ENCODE data around the gene CTSF. TPM values are rescaled to one million over a fixed set of nuclear protein-coding genes. Genes with fewer than 3 reads are reported as not detected.
A peak's percentile ranks its signal among the peaks of the same experiment; 100 is the strongest.

The CTSF gene
- total RNA-seq, result 10 to 100 TPM in 3 of 4 donors, 1 to 10 TPM in 1; 5.4 to 24.3 (median 21.8) TPM

DNA sequence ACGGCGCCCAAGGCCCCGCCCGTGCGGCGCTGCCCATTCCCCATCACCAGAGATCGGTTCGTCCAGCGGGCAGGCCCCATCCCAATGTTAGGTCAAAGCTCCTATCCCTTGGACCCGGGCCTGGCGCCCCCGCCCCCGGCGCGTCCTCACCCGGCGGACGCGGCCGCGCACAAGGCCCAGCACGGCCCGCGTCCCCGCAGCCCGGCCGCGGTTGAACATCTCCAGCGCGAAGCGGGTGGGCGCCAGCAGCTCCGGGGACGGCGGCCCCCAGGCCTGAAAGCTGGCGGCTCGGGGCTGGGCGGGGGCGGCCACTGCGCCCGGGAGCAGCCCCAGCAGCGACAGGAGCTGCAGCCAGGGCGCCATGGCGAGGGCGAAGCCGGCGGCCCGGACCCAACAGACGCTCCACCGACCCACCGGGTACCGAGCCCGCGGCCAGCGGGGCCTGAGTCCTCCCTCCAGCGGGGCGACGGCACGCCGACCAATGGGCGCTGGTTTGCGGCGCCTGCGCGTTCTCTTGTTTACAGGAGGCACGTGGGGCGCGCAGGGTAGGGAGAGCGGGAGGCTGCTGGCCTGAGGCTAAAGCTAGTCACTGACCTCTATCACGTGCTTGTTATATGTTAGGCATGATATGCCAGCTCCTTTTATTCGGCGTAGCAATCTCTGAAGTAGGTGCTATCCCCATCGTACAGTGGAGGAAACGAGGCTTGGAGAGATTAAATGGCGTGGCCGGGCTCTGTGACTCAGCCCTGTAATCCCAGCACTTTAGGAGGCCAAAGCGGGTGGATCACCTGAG, at the start of gene CTSF:
TSS of gene CTSF (minus strand) at position 483 of the 793 bp plus-strand sequence. CDS start at position 363, 120 bp downstream.
- DNase-seq, result peak; percentile 79 to 92 (median 83)

DNA sequence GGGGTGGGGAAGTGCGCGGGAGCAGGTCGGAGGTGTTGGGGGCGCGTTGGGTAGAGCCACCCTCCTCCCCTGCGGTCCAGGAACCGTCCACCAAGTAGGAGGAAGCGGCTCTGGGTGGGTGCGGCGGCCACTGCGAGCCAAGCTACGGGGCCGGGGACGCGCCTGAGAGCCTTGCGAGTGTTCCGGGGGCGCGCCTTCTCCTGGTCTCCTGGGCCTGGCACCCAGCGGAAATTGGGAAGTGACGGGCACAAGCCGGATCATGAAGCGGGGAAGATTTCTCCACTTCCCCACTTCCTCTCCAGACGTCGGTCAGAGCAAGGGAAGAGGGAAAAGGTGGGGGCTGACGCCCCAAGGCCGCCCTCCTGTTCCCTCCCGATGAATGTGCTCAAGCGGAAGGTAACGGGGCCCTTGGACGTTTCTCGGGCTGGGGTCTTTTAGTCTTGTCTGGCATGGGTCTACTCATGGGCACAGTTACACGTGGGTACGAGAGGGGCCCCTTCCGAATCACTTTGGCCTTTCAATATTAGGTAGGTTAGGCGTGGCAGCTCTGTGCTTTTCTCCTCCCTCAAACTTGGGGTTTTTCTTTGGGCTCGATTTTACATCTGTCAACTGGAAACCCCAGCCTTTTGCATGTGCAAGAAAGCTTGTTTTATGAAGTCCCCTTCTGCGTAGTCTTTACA, 48.9 kb upstream of the CTSF start:
- DNase-seq, result no peak
- H3K4me1 ChIP-seq, result peaks cover 0 to 34% (median 20%) of the 10 kb centered on the region in 4 donors

More for the DNA sequence above, at the start of gene CTSF:
- no peaks in the 10 kb centered on the region for H3K27me3 ChIP-seq
- no peaks in the 10 kb centered on the region for H3K9me3 ChIP-seq
- H3K4me3 ChIP-seq, result peak within 1 kb of the TSS; percentile 48 to 74 (median 70)
- peak within 1 kb of the TSS in 1 of 4 donors; percentile 63 for H3K27ac ChIP-seq
- no peak for TF ChIP-seq POLR2A (IDR thresholded peaks at IDR 0.05)
- TF ChIP-seq, protein P1, sequence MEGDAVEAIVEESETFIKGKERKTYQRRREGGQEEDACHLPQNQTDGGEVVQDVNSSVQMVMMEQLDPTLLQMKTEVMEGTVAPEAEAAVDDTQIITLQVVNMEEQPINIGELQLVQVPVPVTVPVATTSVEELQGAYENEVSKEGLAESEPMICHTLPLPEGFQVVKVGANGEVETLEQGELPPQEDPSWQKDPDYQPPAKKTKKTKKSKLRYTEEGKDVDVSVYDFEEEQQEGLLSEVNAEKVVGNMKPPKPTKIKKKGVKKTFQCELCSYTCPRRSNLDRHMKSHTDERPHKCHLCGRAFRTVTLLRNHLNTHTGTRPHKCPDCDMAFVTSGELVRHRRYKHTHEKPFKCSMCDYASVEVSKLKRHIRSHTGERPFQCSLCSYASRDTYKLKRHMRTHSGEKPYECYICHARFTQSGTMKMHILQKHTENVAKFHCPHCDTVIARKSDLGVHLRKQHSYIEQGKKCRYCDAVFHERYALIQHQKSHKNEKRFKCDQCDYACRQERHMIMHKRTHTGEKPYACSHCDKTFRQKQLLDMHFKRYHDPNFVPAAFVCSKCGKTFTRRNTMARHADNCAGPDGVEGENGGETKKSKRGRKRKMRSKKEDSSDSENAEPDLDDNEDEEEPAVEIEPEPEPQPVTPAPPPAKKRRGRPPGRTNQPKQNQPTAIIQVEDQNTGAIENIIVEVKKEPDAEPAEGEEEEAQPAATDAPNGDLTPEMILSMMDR (IDR thresholded peaks at IDR 0.05), result no peak
- H3K4me1 ChIP-seq, result peaks cover 0 to 9% (median 2%) of the 10 kb centered on the region in 4 donors
- H3K36me3 ChIP-seq, result no peaks in the 10 kb centered on the region

DNA sequence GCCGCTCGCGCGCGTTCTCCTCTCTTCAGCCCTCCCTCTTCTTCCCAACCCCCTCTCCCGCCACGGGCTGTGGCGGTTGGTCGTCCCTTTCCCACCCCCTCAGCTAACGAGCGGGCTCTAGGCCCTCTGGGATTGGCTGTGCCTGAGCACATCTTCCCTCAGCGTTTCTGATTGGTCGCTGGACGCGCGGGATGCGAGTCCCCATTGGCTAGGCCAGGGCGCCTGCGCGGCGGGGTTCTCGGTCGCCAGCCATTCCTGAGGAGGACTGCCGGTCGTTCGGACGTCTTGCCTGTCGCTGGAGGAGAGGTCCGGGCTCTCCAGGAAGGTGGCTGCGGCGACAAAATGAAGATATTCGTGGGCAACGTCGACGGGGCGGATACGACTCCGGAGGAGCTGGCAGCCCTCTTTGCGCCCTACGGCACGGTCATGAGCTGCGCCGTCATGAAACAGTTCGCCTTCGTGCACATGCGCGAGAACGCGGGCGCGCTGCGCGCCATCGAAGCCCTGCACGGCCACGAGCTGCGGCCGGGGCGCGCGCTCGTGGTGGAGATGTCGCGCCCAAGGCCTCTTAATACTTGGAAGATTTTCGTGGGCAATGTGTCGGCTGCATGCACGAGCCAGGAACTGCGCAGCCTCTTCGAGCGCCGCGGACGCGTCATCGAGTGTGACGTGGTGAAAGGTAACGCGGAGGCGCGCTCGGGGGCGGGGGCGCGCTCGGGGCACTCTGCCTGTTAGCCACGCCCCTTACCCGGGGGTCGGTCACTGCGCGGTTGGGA, 48.2 kb upstream of the CTSF start, which contains the start of gene RBM14:
TSS of gene RBM14 (plus strand) at position 252 of the 776 bp plus-strand sequence. CDS start at position 343, 91 bp downstream.
- Histone ChIP-seq H3K27ac (peak within 1 kb of the TSS; percentile 94 to 99 (median 98)), H3K27me3 (no peaks in the 10 kb centered on the region), H3K36me3 (no peaks in the 10 kb centered on the region), H3K4me1 (peaks cover 0 to 27% (median 19%) of the 10 kb centered on the region in 4 donors), H3K4me3 (peak within 1 kb of the TSS; percentile 85 to 98 (median 92)), H3K9me3 (no peaks in the 10 kb centered on the region)
- peak; percentile 97 to 99 for TF ChIP-seq POLR2A (IDR thresholded peaks at IDR 0.05)
- TF ChIP-seq, protein P1 (IDR thresholded peaks at IDR 0.05), result peak in 1 of 6 experiments; percentile 2
- DNase-seq, result peak; percentile 97 to 99 (median 99)

More for the DNA sequence above, 48.9 kb upstream of the CTSF start:
- no peaks in the 10 kb centered on the region for H3K27me3 ChIP-seq
- peaks cover 0 to 5% (median 0%) of the 10 kb centered on the region in 3 donors for H3K36me3 ChIP-seq
- H3K4me3 ChIP-seq, result peak overlapping the region; percentile 85 to 98 (median 92)
- TF ChIP-seq POLR2A (IDR thresholded peaks at IDR 0.05), result no peak
- TF ChIP-seq, protein P1 (IDR thresholded peaks at IDR 0.05), result no peak
- H3K9me3 ChIP-seq, result no peaks in the 10 kb centered on the region
- peak overlapping the region; percentile 94 to 99 (median 98) for H3K27ac ChIP-seq

DNA sequence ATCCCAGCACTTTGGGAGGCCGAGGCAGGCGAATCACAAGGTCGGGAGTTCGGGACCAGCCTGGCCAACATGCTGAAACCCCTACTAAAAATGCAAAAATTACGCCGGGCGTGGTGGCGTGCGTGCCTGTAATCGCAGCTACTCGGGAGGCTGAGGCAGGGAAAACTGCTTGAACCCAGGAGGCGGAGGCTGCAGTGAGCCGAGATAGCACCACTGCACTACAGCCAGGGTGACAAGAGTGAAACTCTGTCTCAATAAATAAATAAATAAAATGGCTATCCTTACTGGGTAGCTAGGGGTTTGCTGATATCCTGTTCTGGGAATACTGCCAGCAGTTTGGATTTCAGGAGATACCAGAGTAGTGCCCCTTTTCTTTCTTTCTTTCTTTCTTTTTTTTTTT, 45.7 kb upstream of the CTSF start:
- no peak for DNase-seq
- no peaks in the 10 kb centered on the region for H3K36me3 ChIP-seq
- TF ChIP-seq POLR2A (IDR thresholded peaks at IDR 0.05), result no peak
- TF ChIP-seq, protein P1 (IDR thresholded peaks at IDR 0.05), result no peak

DNA sequence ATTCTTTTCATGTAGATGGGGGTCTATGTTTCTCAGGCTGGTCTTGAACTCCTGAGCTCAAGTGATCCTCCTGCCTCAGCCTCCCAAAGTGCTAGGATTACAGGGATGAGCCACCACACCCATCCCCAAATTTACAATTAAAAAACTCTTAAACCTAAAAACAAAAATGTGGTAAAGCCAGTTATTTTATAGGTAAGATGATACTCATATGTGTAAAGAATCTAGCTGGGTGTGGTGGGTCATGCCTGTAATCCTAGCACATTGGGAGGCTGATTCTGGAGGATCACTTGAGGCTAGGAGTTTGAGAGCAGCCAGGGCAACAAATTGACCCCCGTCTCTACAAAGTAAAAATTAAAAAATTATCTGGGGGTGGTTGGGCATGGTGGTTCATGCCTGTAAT, 44.1 kb upstream of the CTSF start:
- peak overlapping the region in 1 of 4 donors; percentile 61 for H3K27ac ChIP-seq
- no peaks in the 10 kb centered on the region for H3K36me3 ChIP-seq
- no peaks in the 10 kb centered on the region for H3K9me3 ChIP-seq
- TF ChIP-seq POLR2A (IDR thresholded peaks at IDR 0.05), result no peak
- TF ChIP-seq, protein P1 (IDR thresholded peaks at IDR 0.05), result no peak
- H3K4me1 ChIP-seq, result peaks cover 0 to 11% (median 5%) of the 10 kb centered on the region in 4 donors
- no peak for DNase-seq
- H3K4me3 ChIP-seq, result no peak overlapping the region
- H3K27me3 ChIP-seq, result no peaks in the 10 kb centered on the region

More for the DNA sequence above, 45.7 kb upstream of the CTSF start:
- peaks cover 0 to 10% (median 9%) of the 10 kb centered on the region in 4 donors for H3K4me1 ChIP-seq
- no peak overlapping the region for H3K27ac ChIP-seq
- no peaks in the 10 kb centered on the region for H3K9me3 ChIP-seq
- no peaks in the 10 kb centered on the region for H3K27me3 ChIP-seq
- H3K4me3 ChIP-seq, result no peak overlapping the region
